HepG2 (cell line): ENCODE data around the gene CIAO3. TPM values are rescaled to one million over a fixed set of nuclear protein-coding genes. Genes with fewer than 3 reads are reported as not detected.
A peak's percentile ranks its signal among the peaks of the same experiment; 100 is the strongest.

Experiments used
- ATF7 ChIP-seq, 2 experiments: fragments of 450-650 bp in 1 of 2; sonication (generic) in 1 of 2; formaldehyde crosslinking in 1 of 2; IDR thresholded peaks; 2 replicates each; pipeline versions ENCODE4 v1.4.0 to v1.6.1; 2016 to 2020; ENCODE audit warnings: antibody characterized with exemption in 1 of 2, mild to moderate bottlenecking in 1 of 2, missing genetic modification reagents in 1 of 2
- CCAR2 ChIP-seq: fragments of 200-400 bp; formaldehyde crosslinking; optimal IDR thresholded peaks from 2 replicates; pipeline ENCODE3; 2018; ENCODE audit warnings: low read depth, mild to moderate bottlenecking, low read length, moderate library complexity
- PCBP2 ChIP-seq: fragments of 200-400 bp; formaldehyde crosslinking; optimal IDR thresholded peaks from 2 replicates; pipeline ENCODE3; 2018; ENCODE audit warnings: low read length, low read depth; ENCODE audit not compliant: poor library complexity, severe bottlenecking
- SIN3A ChIP-seq: IDR thresholded peaks from 2 replicates; pipeline ENCODE4 v1.6.1; 2011; ENCODE audit warnings: low read depth, mild to moderate bottlenecking, control low read depth, low read length, borderline replicate concordance
- TEF ChIP-seq: sonication (generic); formaldehyde crosslinking; IDR thresholded peaks from 2 replicates; pipeline ENCODE4 v1.5.0; 2020; ENCODE audit warnings: missing genetic modification reagents
- XBP1 ChIP-seq: sonication (generic); formaldehyde crosslinking; IDR thresholded peaks from 2 replicates; pipeline ENCODE4 v1.5.0; 2020; ENCODE audit warnings: missing genetic modification reagents
- ZNF282 ChIP-seq: fragments of 450-650 bp; IDR thresholded peaks from 2 replicates; pipeline ENCODE4 v1.6.1; 2018; ENCODE audit not compliant: partially characterized antibody
- ZNF318 ChIP-seq: sonication (generic); formaldehyde crosslinking; IDR thresholded peaks from 2 replicates; pipeline ENCODE4 v1.4.0; 2020; ENCODE audit warnings: mild to moderate bottlenecking, missing genetic modification reagents
- ZNF451 ChIP-seq: sonication (generic); formaldehyde crosslinking; IDR thresholded peaks from 2 replicates; pipeline ENCODE4 v1.5.0; 2020; ENCODE audit warnings: mild to moderate bottlenecking, missing genetic modification reagents
- ZNF619 ChIP-seq: sonication (generic); formaldehyde crosslinking; IDR thresholded peaks from 2 replicates; pipeline ENCODE4 v1.4.0; 2020; ENCODE audit warnings: mild to moderate bottlenecking, missing genetic modification reagents
- polyA plus RNA-seq, 8 experiments: library from polyadenylated mRNA; depleted of rRNA in 3 of 8; stranded (reverse) in 7 of 8; unstranded in 1 of 8; fragments of >200 nt; fragmentation: Illumina TruSeq in 4 of 8; extraction: Trizol in 4 of 8; gene quantifications; 2 replicates each; pipeline versions ENCODE4 v1.2.1 to v1.2.3, GENCODE V29; 2011 to 2016; ENCODE audit warnings: low read depth in 4 of 8, missing spikeins in 1 of 8, mixed read lengths in 1 of 8; ENCODE audit not compliant: insufficient read depth in 1 of 8
- total RNA-seq, 5 experiments: library from RNA; depleted of rRNA; stranded (reverse); fragments of >200 nt; fragmentation: Illumina TruSeq; extraction: Trizol; gene quantifications; 2 replicates each; pipeline ENCODE4 v1.2.3, GENCODE V29; 2016; ENCODE audit warnings: low read depth in 1 of 5
- TF ChIP-seq, protein P1 (sequence below): sonication (generic); formaldehyde crosslinking; IDR thresholded peaks from 2 replicates; pipeline ENCODE4 v1.5.0; 2020; ENCODE audit warnings: mild to moderate bottlenecking, missing genetic modification reagents, borderline replicate concordance
- TF ChIP-seq, protein P2 (sequence below): sonication (generic); formaldehyde crosslinking; IDR thresholded peaks from 2 replicates; pipeline ENCODE4 v1.8.1; 2023; ENCODE audit warnings: missing genetic modification reagents, inconsistent platforms, borderline replicate concordance

Gene CIAO3
- total and polyA plus RNA-seq, 2 of the 13 experiments (the other 11 are each of a cell fraction or from before 2014, with no cell fraction given), result 21.7 to 25.0 TPM

GRCh38 chr16:679814-680624 lies 60.8 kb downstream of the CIAO3 start, which contains the start of gene STUB1 (continued):
- no peak for TF ChIP-seq ATF7 (IDR thresholded peaks at IDR 0.05)
- no peak for TF ChIP-seq ATF7 (CRISPR knock-in tag; IDR thresholded peaks at IDR 0.05)
- no peak for TF ChIP-seq ZNF451 (CRISPR knock-in tag)
- TF ChIP-seq XBP1 (CRISPR knock-in tag), result no peak
- no peak for TF ChIP-seq ZNF318 (CRISPR knock-in tag)
- no peak for TF ChIP-seq CCAR2
- TF ChIP-seq PCBP2, result no peak
- TF ChIP-seq ZNF282, result no peak
- TF ChIP-seq, protein P1, sequence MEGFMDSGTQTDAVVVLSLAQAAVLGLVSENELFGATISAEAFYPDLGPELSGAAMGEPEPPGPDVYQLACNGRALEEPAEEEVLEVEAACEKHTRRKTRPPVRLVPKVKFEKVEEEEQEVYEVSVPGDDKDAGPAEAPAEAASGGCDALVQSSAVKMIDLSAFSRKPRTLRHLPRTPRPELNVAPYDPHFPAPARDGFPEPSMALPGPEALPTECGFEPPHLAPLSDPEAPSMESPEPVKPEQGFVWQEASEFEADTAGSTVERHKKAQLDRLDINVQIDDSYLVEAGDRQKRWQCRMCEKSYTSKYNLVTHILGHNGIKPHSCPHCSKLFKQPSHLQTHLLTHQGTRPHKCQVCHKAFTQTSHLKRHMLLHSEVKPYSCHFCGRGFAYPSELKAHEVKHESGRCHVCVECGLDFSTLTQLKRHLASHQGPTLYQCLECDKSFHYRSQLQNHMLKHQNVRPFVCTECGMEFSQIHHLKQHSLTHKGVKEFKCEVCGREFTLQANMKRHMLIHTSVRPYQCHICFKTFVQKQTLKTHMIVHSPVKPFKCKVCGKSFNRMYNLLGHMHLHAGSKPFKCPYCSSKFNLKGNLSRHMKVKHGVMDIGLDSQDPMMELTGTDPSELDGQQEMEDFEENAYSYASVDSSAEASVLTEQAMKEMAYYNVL (CRISPR knock-in tag), result no peak
- no peak for TF ChIP-seq TEF
- TF ChIP-seq SIN3A, result 0 out of 2 replicates have a peak, but pooled peaks have one; percentile 5
- TF ChIP-seq, protein P2, sequence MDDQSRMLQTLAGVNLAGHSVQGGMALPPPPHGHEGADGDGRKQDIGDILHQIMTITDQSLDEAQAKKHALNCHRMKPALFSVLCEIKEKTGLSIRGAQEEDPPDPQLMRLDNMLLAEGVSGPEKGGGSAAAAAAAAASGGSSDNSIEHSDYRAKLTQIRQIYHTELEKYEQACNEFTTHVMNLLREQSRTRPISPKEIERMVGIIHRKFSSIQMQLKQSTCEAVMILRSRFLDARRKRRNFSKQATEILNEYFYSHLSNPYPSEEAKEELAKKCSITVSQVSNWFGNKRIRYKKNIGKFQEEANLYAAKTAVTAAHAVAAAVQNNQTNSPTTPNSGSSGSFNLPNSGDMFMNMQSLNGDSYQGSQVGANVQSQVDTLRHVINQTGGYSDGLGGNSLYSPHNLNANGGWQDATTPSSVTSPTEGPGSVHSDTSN (CRISPR knock-in tag), result no peak
- no peak for TF ChIP-seq ZNF619 (CRISPR knock-in tag)
